ENCODE measurements around the gene CDK5.

CDK5 gene

DNA sequence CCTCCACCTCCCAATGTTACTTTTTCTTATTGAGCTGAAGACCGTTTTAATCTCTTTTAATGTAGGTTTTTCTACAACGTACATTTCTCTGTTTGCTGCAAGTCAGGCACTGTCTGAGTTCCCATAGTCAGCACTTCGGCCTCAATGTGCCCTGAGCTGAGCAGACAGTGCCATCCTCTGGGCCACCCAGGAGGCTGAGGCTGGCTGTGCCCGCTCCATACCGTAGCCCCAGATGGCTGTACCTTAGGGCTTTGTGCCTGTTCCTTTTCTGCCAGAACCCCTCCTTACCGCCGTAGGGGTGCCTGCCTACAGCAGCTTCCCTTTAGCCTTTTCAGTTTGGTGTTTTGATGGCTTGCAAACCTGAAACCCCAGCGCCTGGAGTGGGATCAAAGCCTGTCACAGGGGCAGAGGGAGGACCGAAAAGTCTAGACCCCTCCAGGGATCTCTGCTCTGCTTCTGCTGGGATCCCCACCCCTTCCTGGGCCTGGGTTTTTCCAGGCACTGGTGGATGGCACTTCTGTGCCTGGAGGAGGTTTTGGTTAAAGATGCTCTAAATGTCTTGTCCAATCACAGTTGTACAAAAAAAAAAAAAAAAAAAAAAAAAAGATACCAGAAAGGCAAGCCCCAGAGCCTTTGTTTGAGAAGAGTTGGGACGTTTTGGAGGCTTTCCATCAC, 37.6 kb upstream of the CDK5 start:
- no peak for DNase-seq (ENCODE audit: insufficient read length, low spot score)
- TF ChIP-seq SPI1 (IDR thresholded peaks at IDR 0.05; ENCODE audit: low read depth, low read length) (no peak), POLR2AphosphoS5 (IDR thresholded peaks at IDR 0.05; ENCODE audit: low read depth, low read length) (no peak), POLR2A (IDR thresholded peaks at IDR 0.05; ENCODE audit: low read depth, low read length) (no peak), TAF1 (IDR thresholded peaks at IDR 0.05; ENCODE audit: low read depth, low read length) (no peak), POU2F2 (IDR thresholded peaks at IDR 0.05; ENCODE audit: low read depth, low read length) (no peak), PAX5 (IDR thresholded peaks at IDR 0.05; ENCODE audit: insufficient read depth, low read length, severe bottlenecking) (no peak)
- no peak for FAIRE-seq

DNA sequence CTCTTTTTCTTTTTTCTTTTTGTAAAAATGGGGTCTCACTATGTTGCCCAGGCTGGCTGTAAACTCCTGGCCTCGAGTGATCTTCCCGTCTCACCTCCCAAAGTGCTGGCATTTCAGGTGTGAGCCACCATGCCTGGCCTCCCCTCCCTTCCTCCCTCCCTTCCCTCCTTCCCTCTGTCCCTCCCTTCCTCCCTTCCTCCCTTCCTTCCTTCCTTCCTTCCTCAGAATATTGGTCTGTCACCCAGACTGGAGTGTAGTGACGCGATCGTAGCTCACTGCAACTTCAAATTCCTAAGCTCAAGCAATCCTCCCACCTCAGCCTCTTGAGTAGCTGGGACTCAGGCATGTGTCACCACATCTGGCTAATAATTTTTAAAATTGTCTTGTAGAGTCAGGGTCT, 37.0 kb upstream of the CDK5 start:
- TF ChIP-seq POLR2A (IDR thresholded peaks at IDR 0.05; ENCODE audit: low read depth, low read length) (no peak), PAX5 (IDR thresholded peaks at IDR 0.05; ENCODE audit: insufficient read depth, low read length, severe bottlenecking) (no peak), SPI1 (IDR thresholded peaks at IDR 0.05; ENCODE audit: low read depth, low read length) (no peak), POLR2AphosphoS5 (IDR thresholded peaks at IDR 0.05; ENCODE audit: low read depth, low read length) (no peak)
- DNase-seq (ENCODE audit: insufficient read length, low spot score): no peak
- no peak for FAIRE-seq

GRCh38 chr7:151093748-151094147, 36.1 kb upstream of the CDK5 start:
- TF ChIP-seq SPI1 (IDR thresholded peaks at IDR 0.05; ENCODE audit: low read depth, low read length) (no peak), POLR2AphosphoS5 (IDR thresholded peaks at IDR 0.05; ENCODE audit: low read depth, low read length) (no peak), TAF1 (IDR thresholded peaks at IDR 0.05; ENCODE audit: low read depth, low read length) (no peak), POU2F2 (IDR thresholded peaks at IDR 0.05; ENCODE audit: low read depth, low read length) (no peak), POLR2A (IDR thresholded peaks at IDR 0.05; ENCODE audit: low read depth, low read length) (no peak), PAX5 (IDR thresholded peaks at IDR 0.05; ENCODE audit: insufficient read depth, low read length, severe bottlenecking) (no peak)
- no peak for DNase-seq (ENCODE audit: insufficient read length, low spot score)
- no peak for FAIRE-seq

GRCh38 chr7:151091988-151092387, 34.3 kb upstream of the CDK5 start:
- DNase-seq (ENCODE audit: insufficient read length, low spot score) (no peak), FAIRE-seq (no peak)
- TF ChIP-seq SPI1 (IDR thresholded peaks at IDR 0.05; ENCODE audit: low read depth, low read length) (no peak), POLR2A (IDR thresholded peaks at IDR 0.05; ENCODE audit: low read depth, low read length) (no peak)

DNA sequence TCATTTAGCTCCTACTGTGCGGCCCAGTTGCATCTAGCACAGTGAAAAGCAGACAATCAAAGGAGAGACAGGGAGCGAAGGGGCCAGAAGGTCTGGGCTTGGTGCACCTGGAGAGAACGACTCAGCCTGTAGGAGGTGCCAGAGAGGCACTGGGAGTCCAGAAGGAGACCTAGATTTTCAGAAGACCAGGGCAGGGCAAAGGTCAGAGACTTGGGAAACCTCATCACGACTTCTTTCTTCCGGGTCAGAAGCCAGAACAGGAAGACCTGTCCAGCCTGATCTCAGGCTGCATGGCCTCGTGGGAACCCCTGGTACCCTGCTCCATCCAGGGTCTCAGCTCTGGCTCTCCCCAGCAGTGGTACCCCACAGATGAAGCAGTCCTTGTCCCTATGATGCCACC, 33.7 kb upstream of the CDK5 start:
- DNase-seq (ENCODE audit: insufficient read length, low spot score): no peak
- no peak for FAIRE-seq

DNA sequence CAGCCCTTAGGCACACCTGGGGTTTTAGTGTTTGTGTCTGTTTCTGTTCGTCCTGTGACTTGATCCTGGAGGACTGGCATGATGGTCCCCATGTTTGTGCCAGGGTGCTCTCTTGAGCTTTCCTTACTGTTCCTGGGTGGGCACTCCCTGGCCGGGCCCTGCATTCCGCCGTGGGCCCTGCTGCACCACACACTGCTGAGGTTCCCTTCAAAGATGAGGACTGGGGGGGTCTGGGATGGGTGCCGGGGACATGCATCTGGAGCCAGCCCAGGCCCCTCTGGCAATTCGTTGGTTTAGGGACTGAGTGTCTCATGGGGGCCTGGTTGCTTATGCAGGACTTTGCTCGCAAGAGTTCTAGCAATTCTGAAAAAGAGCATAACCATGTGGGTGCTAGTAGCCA, 33.3 kb upstream of the CDK5 start:
- TF ChIP-seq POU2F2 (IDR thresholded peaks at IDR 0.05; ENCODE audit: low read depth, low read length) (no peak), SPI1 (IDR thresholded peaks at IDR 0.05; ENCODE audit: low read depth, low read length) (no peak), POLR2A (IDR thresholded peaks at IDR 0.05; ENCODE audit: low read depth, low read length) (no peak), TAF1 (IDR thresholded peaks at IDR 0.05; ENCODE audit: low read depth, low read length) (no peak), PAX5 (IDR thresholded peaks at IDR 0.05; ENCODE audit: insufficient read depth, low read length, severe bottlenecking) (no peak), POLR2AphosphoS5 (IDR thresholded peaks at IDR 0.05; ENCODE audit: low read depth, low read length) (no peak)
- no peak for DNase-seq (ENCODE audit: insufficient read length, low spot score)
- no peak for FAIRE-seq

More for the DNA sequence above, 33.7 kb upstream of the CDK5 start:
- TF ChIP-seq POLR2A (IDR thresholded peaks at IDR 0.05; ENCODE audit: low read depth, low read length): no peak
- no peak for TF ChIP-seq POU2F2 (IDR thresholded peaks at IDR 0.05; ENCODE audit: low read depth, low read length)
- TF ChIP-seq PAX5 (IDR thresholded peaks at IDR 0.05; ENCODE audit: insufficient read depth, low read length, severe bottlenecking): no peak
- no peak for TF ChIP-seq TAF1 (IDR thresholded peaks at IDR 0.05; ENCODE audit: low read depth, low read length)

GRCh38 chr7:151089893-151090730, 32.4 kb upstream of the CDK5 start:
- FAIRE-seq: no peak
- no peak for DNase-seq (ENCODE audit: insufficient read length, low spot score)
- TF ChIP-seq PAX5 (IDR thresholded peaks at IDR 0.05; ENCODE audit: insufficient read depth, low read length, severe bottlenecking): no peak
- TF ChIP-seq SPI1 (IDR thresholded peaks at IDR 0.05; ENCODE audit: low read depth, low read length): no peak
- no peak for TF ChIP-seq POLR2A (IDR thresholded peaks at IDR 0.05; ENCODE audit: low read depth, low read length)
- TF ChIP-seq POU2F2 (IDR thresholded peaks at IDR 0.05; ENCODE audit: low read depth, low read length): no peak

DNA sequence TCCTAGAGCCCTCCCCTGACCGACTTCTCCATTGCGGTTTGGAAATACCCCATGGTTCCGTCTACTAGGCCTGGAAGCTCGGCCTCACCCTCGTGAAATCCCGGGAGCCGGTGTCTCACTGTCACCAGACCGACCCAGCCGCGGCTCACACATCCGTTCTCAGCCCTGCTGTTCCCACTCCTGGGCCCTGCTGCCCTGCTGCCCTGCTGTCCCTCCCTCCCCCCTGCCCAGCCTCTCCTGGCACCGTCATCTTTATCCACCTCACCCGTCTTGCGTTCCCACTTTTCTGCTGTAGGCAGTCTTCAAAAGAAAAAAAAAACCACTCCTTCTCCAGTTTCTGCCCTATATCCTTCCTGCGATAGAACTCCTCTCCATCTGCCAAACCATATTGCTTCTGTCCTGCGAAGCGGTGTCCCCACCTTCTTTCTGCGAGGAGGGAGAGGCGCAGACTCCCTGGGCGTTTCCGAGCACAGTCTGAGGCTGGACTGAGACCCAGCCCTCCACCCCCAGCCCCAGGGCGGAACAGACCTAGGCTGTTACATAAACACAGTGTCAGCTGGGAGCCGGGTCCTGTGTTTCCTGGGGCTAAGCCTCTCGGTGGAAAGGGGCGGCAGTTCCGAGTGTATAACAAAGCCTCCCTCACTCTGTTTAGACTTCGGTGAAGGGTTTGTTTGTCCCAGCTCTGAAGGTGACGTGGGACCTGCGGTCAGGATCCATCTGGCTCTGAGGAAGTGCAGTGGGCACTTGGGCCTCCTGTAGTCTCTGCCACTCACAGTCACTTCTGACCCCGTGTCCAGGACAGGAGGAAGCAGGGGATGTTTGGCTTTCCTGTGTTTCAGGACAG, 31.4 kb upstream of the CDK5 start:
- TF ChIP-seq PAX5 (IDR thresholded peaks at IDR 0.05; ENCODE audit: insufficient read depth, low read length, severe bottlenecking): no peak
- TF ChIP-seq POLR2A (IDR thresholded peaks at IDR 0.05; ENCODE audit: low read depth, low read length): no peak
- DNase-seq (ENCODE audit: insufficient read length, low spot score) (no peak), FAIRE-seq (no peak)

DNA sequence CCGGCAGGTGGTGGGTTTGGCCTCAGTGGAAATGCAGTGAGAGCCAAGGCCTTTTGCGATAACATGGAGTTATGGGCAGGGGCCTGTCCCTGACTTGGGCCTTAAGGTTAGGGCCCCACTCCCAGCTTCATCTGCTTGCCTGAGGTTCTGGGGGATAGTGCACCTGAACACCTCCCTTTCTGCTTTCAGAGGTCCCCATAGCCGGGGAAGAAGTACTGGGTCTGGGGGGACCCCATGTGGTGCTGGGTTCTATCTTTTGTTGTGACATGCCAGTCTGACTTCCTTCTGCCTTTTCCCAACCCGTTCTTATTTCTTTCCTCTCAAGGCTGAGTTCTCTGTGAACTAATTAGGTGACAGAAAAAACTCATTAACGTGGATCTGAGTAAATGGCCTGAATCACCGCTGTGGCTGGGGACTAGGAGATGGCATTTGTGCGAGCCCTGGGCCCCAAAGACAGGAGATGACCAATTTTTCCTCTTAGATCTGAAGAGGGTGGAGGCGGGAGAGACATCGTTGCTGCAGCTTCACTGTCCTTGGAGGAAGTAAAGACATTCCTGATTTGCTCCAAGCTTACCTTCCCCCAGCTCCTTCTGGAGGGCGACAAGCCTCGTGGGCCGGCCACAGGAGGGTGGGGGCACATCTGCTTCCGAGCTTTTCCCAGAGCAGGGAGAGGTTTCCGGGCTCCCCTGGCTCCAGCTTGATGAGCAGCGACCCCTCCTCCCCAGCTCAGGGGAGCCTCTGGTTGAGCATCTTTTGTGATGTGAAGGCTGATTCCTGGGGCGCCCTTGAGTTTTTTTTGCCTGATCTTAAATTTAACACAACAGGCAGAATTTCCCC, 30.5 kb upstream of the CDK5 start:
- DNase-seq (ENCODE audit: insufficient read length, low spot score) (no peak), FAIRE-seq (no peak)
- TF ChIP-seq POU2F2 (IDR thresholded peaks at IDR 0.05; ENCODE audit: low read depth, low read length) (no peak), SPI1 (IDR thresholded peaks at IDR 0.05; ENCODE audit: low read depth, low read length) (no peak), TAF1 (IDR thresholded peaks at IDR 0.05; ENCODE audit: low read depth, low read length) (no peak), POLR2A (IDR thresholded peaks at IDR 0.05; ENCODE audit: low read depth, low read length) (no peak), POLR2AphosphoS5 (IDR thresholded peaks at IDR 0.05; ENCODE audit: low read depth, low read length) (no peak), PAX5 (IDR thresholded peaks at IDR 0.05; ENCODE audit: insufficient read depth, low read length, severe bottlenecking) (no peak)
